HUES48 (cell line): ENCODE data around the gene MOB1B.
"Not testable (repeated sequence)": the region's sequence is repeated elsewhere in the genome, so short reads cannot be mapped to it uniquely, and the experiment has no call there.

ENCODE experiments used
- H3K27ac ChIP-seq: one replicate; pipeline ENCODE4 v1.7.0; 2013; ENCODE audit warnings: low read depth, low read length, inconsistent platforms
- H3K27me3 ChIP-seq: 2 replicates; pipeline ENCODE4 v1.6.1; 2013; ENCODE audit warnings: mild to moderate bottlenecking, low read length; ENCODE audit not compliant: control insufficient read depth, insufficient read depth
- H3K36me3 ChIP-seq: 2 replicates; pipeline ENCODE4 v1.6.1; 2013; ENCODE audit warnings: low read length; ENCODE audit not compliant: control insufficient read depth, insufficient read depth
- H3K4me1 ChIP-seq: 2 replicates; pipeline ENCODE4 v1.6.1; 2013; ENCODE audit warnings: mild to moderate bottlenecking, low read length; ENCODE audit not compliant: control insufficient read depth, insufficient read depth
- H3K4me3 ChIP-seq: 2 replicates; pipeline ENCODE4 v1.5.1; 2013; ENCODE audit warnings: mild to moderate bottlenecking, low read depth, low read length
- H3K9ac ChIP-seq: 2 replicates; pipeline ENCODE4 v1.6.1; 2013; ENCODE audit warnings: mild to moderate bottlenecking, low read depth, low read length, moderate library complexity
- H3K9me3 ChIP-seq: 2 replicates; pipeline ENCODE4 v1.6.1; 2013; ENCODE audit warnings: low read length; ENCODE audit not compliant: control insufficient read depth, insufficient read depth

The MOB1B gene

GRCh38 chr4:70892086-70892769 is 9.9 kb upstream of the MOB1B start:
- Histone ChIP-seq H3K4me1 (no peaks in the 10 kb centered on the region), H3K9ac (no peak overlapping the region), H3K9me3 (no peaks in the 10 kb centered on the region), H3K4me3 (no peak overlapping the region), H3K27me3 (no peaks in the 10 kb centered on the region), H3K36me3 (no peaks in the 10 kb centered on the region), H3K27ac (no peak overlapping the region)

GRCh38 chr4:70893790-70894189 is 8.4 kb upstream of the MOB1B start:
- Histone ChIP-seq H3K36me3 (no peaks in the 10 kb centered on the region), H3K27me3 (no peaks in the 10 kb centered on the region), H3K9me3 (no peaks in the 10 kb centered on the region), H3K27ac (no peak overlapping the region), H3K9ac (no peak overlapping the region), H3K4me3 (no peak overlapping the region), H3K4me1 (no peaks in the 10 kb centered on the region)

GRCh38 chr4:70895405-70895804 is 6.8 kb upstream of the MOB1B start:
- no peak overlapping the region for H3K27ac ChIP-seq

GRCh38 chr4:70895811-70896491 is 6.2 kb upstream of the MOB1B start:
- no peaks in the 10 kb centered on the region for H3K4me1 ChIP-seq
- no peak overlapping the region for H3K9ac ChIP-seq
- no peak overlapping the region for H3K27ac ChIP-seq
- H3K9me3 ChIP-seq = no peaks in the 10 kb centered on the region
- H3K36me3 ChIP-seq = no peaks in the 10 kb centered on the region
- H3K27me3 ChIP-seq = no peaks in the 10 kb centered on the region
- H3K4me3 ChIP-seq = no peak overlapping the region

More at GRCh38 chr4:70895405-70895804, 6.8 kb upstream of the MOB1B start:
- Histone ChIP-seq H3K4me3 (no peak overlapping the region), H3K9me3 (no peaks in the 10 kb centered on the region), H3K36me3 (no peaks in the 10 kb centered on the region), H3K27me3 (no peaks in the 10 kb centered on the region), H3K9ac (no peak overlapping the region), H3K4me1 (no peaks in the 10 kb centered on the region)

GRCh38 chr4:70898581-70898980 is 3.6 kb upstream of the MOB1B start:
- H3K4me3 ChIP-seq, H3K4me1 ChIP-seq, H3K27me3 ChIP-seq, H3K9me3 ChIP-seq, H3K36me3 ChIP-seq, H3K9ac ChIP-seq, H3K27ac ChIP-seq: not testable (repeated sequence)

GRCh38 chr4:70901607-70901983 is 574 bp upstream of the MOB1B start:
- peak overlapping the region; percentile 60 for H3K27ac ChIP-seq
- peak overlapping the region; percentile 92 for H3K4me3 ChIP-seq
- H3K36me3 ChIP-seq = peaks cover 14% of the 10 kb centered on the region

GRCh38 chr4:70902577-70903290 is 565 bp downstream of the MOB1B start:
- peaks cover 19% of the 10 kb centered on the region for H3K36me3 ChIP-seq
- no peaks in the 10 kb centered on the region for H3K27me3 ChIP-seq
- H3K9ac ChIP-seq = peak overlapping the region; percentile 40; the same call in 1 of the 2 replicates
- peak overlapping the region; percentile 60 for H3K27ac ChIP-seq
- H3K4me1 ChIP-seq = peaks cover 11% of the 10 kb centered on the region
- peak overlapping the region; percentile 92 for H3K4me3 ChIP-seq
- H3K9me3 ChIP-seq = no peaks in the 10 kb centered on the region

More at GRCh38 chr4:70901607-70901983, 574 bp upstream of the MOB1B start:
- Histone ChIP-seq H3K9me3 (no peaks in the 10 kb centered on the region), H3K4me1 (peaks cover 11% of the 10 kb centered on the region), H3K27me3 (no peaks in the 10 kb centered on the region), H3K9ac (no peak overlapping the region)

GRCh38 chr4:70903291-70903603 is 1.1 kb downstream of the MOB1B start:
- H3K27ac ChIP-seq = no peak overlapping the region
- peak overlapping the region; percentile 92 for H3K4me3 ChIP-seq
- peaks cover 11% of the 10 kb centered on the region for H3K4me1 ChIP-seq
- peaks cover 19% of the 10 kb centered on the region for H3K36me3 ChIP-seq
- no peaks in the 10 kb centered on the region for H3K27me3 ChIP-seq
- H3K9ac ChIP-seq = no peak overlapping the region; the same call in 1 of the 2 replicates
- H3K9me3 ChIP-seq = no peaks in the 10 kb centered on the region

GRCh38 chr4:70908993-70909556 is 6.9 kb downstream of the MOB1B start:
- Histone ChIP-seq H3K9me3 (no peaks in the 10 kb centered on the region), H3K27ac (no peak overlapping the region), H3K4me1 (no peaks in the 10 kb centered on the region), H3K27me3 (no peaks in the 10 kb centered on the region), H3K36me3 (peaks cover 24% of the 10 kb centered on the region), H3K9ac (no peak overlapping the region), H3K4me3 (no peak overlapping the region)

- no peaks in the 10 kb centered on the region for H3K27me3 ChIP-seq
- no peaks in the 10 kb centered on the region; the same call in 1 of the 2 replicates for H3K4me1 ChIP-seq
- H3K27ac ChIP-seq = no peak overlapping the region
- H3K36me3 ChIP-seq = 0 out of 2 replicates have a peak, but pooled peaks cover 4% of the 10 kb centered on the region
- no peak overlapping the region for H3K9ac ChIP-seq
- no peak overlapping the region for H3K4me3 ChIP-seq
- H3K9me3 ChIP-seq = no peaks in the 10 kb centered on the region
These were observed 11.8 kb downstream of the MOB1B start for GRCh38 chr4:70914000-70914399.

GRCh38 chr4:70914631-70915030 is 12.5 kb downstream of the MOB1B start:
- Histone ChIP-seq H3K4me3 (no peak overlapping the region), H3K9me3 (peaks cover 2% of the 10 kb centered on the region; the same call in 1 of the 2 replicates), H3K9ac (no peak overlapping the region), H3K27ac (no peak overlapping the region), H3K4me1 (no peaks in the 10 kb centered on the region; the same call in 1 of the 2 replicates), H3K27me3 (no peaks in the 10 kb centered on the region), H3K36me3 (0 out of 2 replicates have a peak, but pooled peaks cover 4% of the 10 kb centered on the region)
